Spleen (tissue), 11 donors: ENCODE results near the gene CDC42BPA. TPM values are rescaled to one million over a fixed set of nuclear protein-coding genes. Genes with fewer than 3 reads are reported as not detected.

Experiments
- DNase-seq: peaks from one replicate; pipeline ENCODE4 v3.0.0-alpha.2; 2020
- H3K27ac ChIP-seq, 8 donors: fragments of 200-600 bp; sonication (generic) in 7 of 8; 1 replicate in 4 of 8; 2 replicates in 4 of 8; pipeline versions ENCODE4 v1.5.0 to v1.8.0; 2016 to 2021; ENCODE audit warnings: inconsistent platforms in 4 of 8, mild to moderate bottlenecking in 4 of 8, moderate library complexity in 1 of 8
- H3K27me3 ChIP-seq, 7 donors: fragments of 200-600 bp; sonication (generic) in 6 of 7; replicated peaks in 1 of 7; 1 replicate in 4 of 7; 2 replicates in 3 of 7; pipeline versions ENCODE4 v1.5.0 to v1.8.0; 2016 to 2021; ENCODE audit warnings: inconsistent platforms in 3 of 7, mild to moderate bottlenecking in 1 of 7
- H3K36me3 ChIP-seq, 6 donors: fragments of 200-600 bp; sonication (generic) in 5 of 6; 1 replicate in 4 of 6; 2 replicates in 2 of 6; pipeline versions ENCODE4 v1.5.0 to v1.8.0; 2016 to 2021; ENCODE audit warnings: inconsistent platforms in 2 of 6
- H3K4me1 ChIP-seq, 6 donors: fragments of 200-600 bp; sonication (generic) in 5 of 6; 1 replicate in 3 of 6; 2 replicates in 3 of 6; pipeline versions ENCODE4 v1.5.0 to v1.8.0; 2016 to 2021; ENCODE audit warnings: inconsistent platforms in 3 of 6
- H3K4me3 ChIP-seq, 8 donors: fragments of 200-600 bp; sonication (generic) in 7 of 8; 1 replicate in 4 of 8; 2 replicates in 4 of 8; pipeline versions ENCODE4 v1.5.0 to v1.8.0; 2016 to 2021; ENCODE audit warnings: inconsistent platforms in 4 of 8, mild to moderate bottlenecking in 4 of 8, moderate library complexity in 2 of 8
- H3K9me3 ChIP-seq, 8 donors: fragments of 200-600 bp; sonication (generic) in 7 of 8; 1 replicate in 4 of 8; 2 replicates in 4 of 8; pipeline versions ENCODE4 v1.5.0 to v1.8.0; 2016 to 2021; ENCODE audit warnings: inconsistent platforms in 4 of 8
- POLR2A ChIP-seq, 3 donors: fragments of 450-650 bp; IDR thresholded peaks; one replicate each; pipeline ENCODE4 v1.5.1; 2017; ENCODE audit warnings: antibody characterized with exemption in 3 of 3, mild to moderate bottlenecking in 1 of 3
- POLR2AphosphoS5 ChIP-seq, 3 donors: sonication (generic); formaldehyde crosslinking; IDR thresholded peaks; one replicate each; pipeline ENCODE4 v1.5.1; 2017; ENCODE audit warnings: antibody characterized with exemption in 3 of 3
- WGBS, 5 donors: extraction: QIAGEN DNeasy Blood & Tissue Kit in 3 of 5; methylation state at CpG; one replicate each; pipeline versions ENCODE4 v1.1.5 to v1.1.7; 2013 to 2018; 5-methylcytosine and 5-hydroxymethylcytosine counted together
- intact Hi-C: fragments of 100-400 bp; cut with DNase I; formaldehyde crosslinking; loops from one replicate; pipeline ENCODE4 v1.15.0; 2023; ENCODE audit warnings: low total_unique reads
- polyA plus RNA-seq, 3 donors: library from polyadenylated mRNA; stranded (reverse); fragments of 200-250 nt; gene quantifications; one replicate each; pipeline ENCODE4 v1.2.1, GENCODE V29; 2013
- total RNA-seq, 7 donors: library from RNA; depleted of rRNA in 3 of 7; stranded (reverse); fragments of >200 nt in 3 of 7; fragmentation: NEBNext Ultra II Directional in 4 of 7; extraction: Animal tissue kit (Norgen Biotek cat#: 25700) in 4 of 7; gene quantifications; one replicate each; pipeline versions ENCODE4 v1.1.0 to v1.2.1, GENCODE V29; 2016 to 2021
- TF ChIP-seq, protein P1 (sequence below), 11 experiments: fragments of 200-600 bp in 7 of 11; fragments of 450-650 bp in 4 of 11; sonication (generic) in 4 of 11; IDR thresholded peaks in 8 of 11; conservative IDR thresholded peaks in 3 of 11; 1 replicate in 7 of 11; 2 replicates in 4 of 11; pipeline versions ENCODE4 v1.4.0 to v1.8.0; 2016 to 2021; ENCODE audit warnings: antibody characterized with exemption in 11 of 11, inconsistent platforms in 4 of 11, mild to moderate bottlenecking in 1 of 11
- donor health status: healthy with polysubstance abuse.
- donor health status: DM: no; HTN: no; CAD: no; lungs with moderate emphysema.
- donor health status: DM: no; HTN: no; CAD: no.
- donor health status: Bipolar disorder and iron deficiency.
- donor health status: healthy.
- donor health status: DM: no; HTN: no; CAD: no.
- donor health status: DM: yes; HTN: yes; CAD: no.

CDC42BPA gene
- total and polyA plus RNA-seq, 10 donors = 1.1 to 36.4 (median 27.6) TPM

DNA sequence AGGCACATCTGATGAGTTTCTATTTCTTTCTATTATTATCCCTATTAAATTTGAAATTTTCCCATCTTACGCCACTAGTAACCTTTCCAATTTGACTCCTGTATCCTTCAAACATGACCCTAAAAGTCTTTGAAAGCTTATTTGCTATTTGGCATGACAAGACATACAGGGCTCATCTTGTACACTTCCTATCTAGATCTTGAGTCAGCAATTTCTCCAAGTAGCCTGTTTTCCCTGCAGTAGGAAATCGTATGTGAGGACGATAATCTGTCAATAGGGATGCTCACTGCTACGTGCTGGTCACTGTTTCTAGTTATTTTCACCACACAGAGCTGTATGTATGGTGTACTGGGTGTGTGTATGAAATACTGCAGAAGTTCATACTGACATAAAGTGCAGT, 142.7 kb downstream of the CDC42BPA start:
- no peaks in the 10 kb centered on the region for H3K27me3 ChIP-seq
- H3K9me3 ChIP-seq = no peaks in the 10 kb centered on the region
- no peak overlapping the region for H3K27ac ChIP-seq
- intact Hi-C loops = no loop called here
- no peaks in the 10 kb centered on the region for H3K4me1 ChIP-seq
- DNase-seq = no peak
- H3K4me3 ChIP-seq = no peak overlapping the region
- TF ChIP-seq POLR2A (IDR thresholded peaks at IDR 0.05) = no peak
- no peak for TF ChIP-seq POLR2AphosphoS5 (IDR thresholded peaks at IDR 0.05)
- TF ChIP-seq, protein P1, sequence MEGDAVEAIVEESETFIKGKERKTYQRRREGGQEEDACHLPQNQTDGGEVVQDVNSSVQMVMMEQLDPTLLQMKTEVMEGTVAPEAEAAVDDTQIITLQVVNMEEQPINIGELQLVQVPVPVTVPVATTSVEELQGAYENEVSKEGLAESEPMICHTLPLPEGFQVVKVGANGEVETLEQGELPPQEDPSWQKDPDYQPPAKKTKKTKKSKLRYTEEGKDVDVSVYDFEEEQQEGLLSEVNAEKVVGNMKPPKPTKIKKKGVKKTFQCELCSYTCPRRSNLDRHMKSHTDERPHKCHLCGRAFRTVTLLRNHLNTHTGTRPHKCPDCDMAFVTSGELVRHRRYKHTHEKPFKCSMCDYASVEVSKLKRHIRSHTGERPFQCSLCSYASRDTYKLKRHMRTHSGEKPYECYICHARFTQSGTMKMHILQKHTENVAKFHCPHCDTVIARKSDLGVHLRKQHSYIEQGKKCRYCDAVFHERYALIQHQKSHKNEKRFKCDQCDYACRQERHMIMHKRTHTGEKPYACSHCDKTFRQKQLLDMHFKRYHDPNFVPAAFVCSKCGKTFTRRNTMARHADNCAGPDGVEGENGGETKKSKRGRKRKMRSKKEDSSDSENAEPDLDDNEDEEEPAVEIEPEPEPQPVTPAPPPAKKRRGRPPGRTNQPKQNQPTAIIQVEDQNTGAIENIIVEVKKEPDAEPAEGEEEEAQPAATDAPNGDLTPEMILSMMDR (IDR thresholded peaks at IDR 0.05 in 8 of 11, conservative IDR thresholded peaks at IDR 0.05 in 3 of 11) = no peak
- WGBS, 5 donors = 81 to 89% (median 88%) methylated on average over 4 of the region's 4 CpGs
- H3K36me3 ChIP-seq = no peaks in the 10 kb centered on the region

DNA sequence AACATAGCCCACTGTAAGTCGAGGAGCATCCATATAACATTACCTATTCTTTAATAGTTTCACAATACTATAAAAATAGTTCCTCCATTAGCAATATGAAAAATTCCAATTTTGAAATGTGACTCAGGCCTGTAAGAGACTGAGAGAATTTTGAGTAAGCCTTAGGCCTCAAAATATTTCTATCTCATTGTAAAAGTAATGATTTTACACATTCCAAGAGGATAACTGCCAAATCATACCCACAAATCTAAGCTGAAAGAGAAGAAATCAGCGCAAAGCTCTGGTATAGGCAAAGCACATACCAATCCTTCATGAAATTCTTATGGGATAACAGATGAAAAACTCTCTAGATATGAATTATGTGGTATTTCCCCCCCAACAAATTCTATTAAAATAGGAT, 144.1 kb downstream of the CDC42BPA start:
- Histone ChIP-seq H3K27me3 (no peaks in the 10 kb centered on the region), H3K27ac (no peak overlapping the region), H3K4me1 (no peaks in the 10 kb centered on the region), H3K36me3 (no peaks in the 10 kb centered on the region), H3K4me3 (no peak overlapping the region), H3K9me3 (no peaks in the 10 kb centered on the region)
- WGBS, 5 donors = 80 to 94% (median 92%) methylated on average over 2 of the region's 2 CpGs
- TF ChIP-seq POLR2AphosphoS5 (IDR thresholded peaks at IDR 0.05) = no peak
- TF ChIP-seq POLR2A (IDR thresholded peaks at IDR 0.05) = no peak
- TF ChIP-seq, protein P1 (IDR thresholded peaks at IDR 0.05 in 8 of 11, conservative IDR thresholded peaks at IDR 0.05 in 3 of 11) = no peak
- no peak for DNase-seq
- intact Hi-C loops = no loop called here

DNA sequence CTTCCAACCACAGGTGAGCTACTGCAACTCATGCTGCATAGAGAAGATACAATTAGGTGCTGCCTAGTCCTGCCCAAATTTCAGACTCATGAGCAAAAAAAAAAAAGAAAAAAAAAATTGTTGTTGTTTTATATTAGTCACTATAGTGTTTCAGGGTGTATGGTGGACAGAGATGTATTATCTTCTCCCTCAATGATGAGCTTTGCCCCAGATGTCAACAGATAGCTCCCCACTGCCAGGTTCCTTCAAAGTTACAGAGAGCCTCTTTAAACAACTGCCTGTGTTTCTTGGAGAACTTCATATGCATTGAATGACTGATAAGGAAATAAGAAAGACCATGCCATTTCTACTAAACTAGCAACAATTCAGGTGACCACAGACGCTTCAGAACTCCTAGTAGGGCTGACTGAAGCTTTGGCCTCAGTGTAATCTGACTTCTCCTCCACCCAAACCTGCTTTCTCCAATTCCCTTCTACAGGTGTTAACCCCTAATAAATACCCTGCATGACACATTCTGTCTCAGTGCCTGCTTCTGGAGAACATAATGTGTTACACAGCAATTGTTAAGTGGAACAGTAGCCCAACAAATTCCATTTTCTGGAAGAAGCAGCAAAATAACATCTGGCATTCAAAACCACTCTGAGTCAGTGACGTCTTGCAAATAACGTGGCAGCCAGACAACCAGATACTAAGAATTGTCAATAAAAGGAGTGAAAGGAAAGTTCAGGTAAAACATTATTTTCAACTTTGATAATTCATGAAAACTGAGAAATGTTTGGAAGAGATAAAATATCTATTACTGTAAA, 147.7 kb downstream of the CDC42BPA start:
- Histone ChIP-seq H3K4me3 (no peak overlapping the region), H3K27me3 (peaks cover 0 to 3% (median 0%) of the 10 kb centered on the region in 7 donors), H3K9me3 (no peaks in the 10 kb centered on the region), H3K36me3 (no peaks in the 10 kb centered on the region), H3K27ac (no peak overlapping the region), H3K4me1 (no peaks in the 10 kb centered on the region)
- DNase-seq = no peak
- intact Hi-C loops = no loop called here
- 61 to 89% (median 81%) methylated on average over 3 of the region's 3 CpGs for WGBS, 5 donors
- no peak for TF ChIP-seq POLR2A (IDR thresholded peaks at IDR 0.05)
- TF ChIP-seq, protein P1 (IDR thresholded peaks at IDR 0.05 in 8 of 11, conservative IDR thresholded peaks at IDR 0.05 in 3 of 11) = no peak
- TF ChIP-seq POLR2AphosphoS5 (IDR thresholded peaks at IDR 0.05) = no peak

DNA sequence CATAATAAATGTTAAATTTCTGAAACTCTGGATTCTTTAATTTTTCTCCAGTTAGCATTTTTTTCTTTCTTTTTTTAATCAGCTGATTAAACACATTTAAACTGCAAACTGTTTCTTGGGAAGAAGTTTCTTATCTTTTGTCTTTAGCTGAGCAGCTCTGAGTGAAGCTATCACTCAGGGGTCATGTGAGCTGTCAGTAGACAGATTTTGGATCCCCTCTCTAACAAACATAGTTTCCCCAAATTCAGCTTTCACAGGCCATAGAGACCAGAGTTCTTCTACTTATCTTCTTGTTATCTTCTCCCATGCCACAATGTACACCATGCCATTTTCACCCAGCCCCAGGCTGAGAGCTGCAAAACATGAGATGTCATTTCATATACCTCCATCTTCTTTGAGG, 148.9 kb downstream of the CDC42BPA start:
- peaks cover 0 to 6% (median 0%) of the 10 kb centered on the region in 7 donors for H3K27me3 ChIP-seq
- no peak overlapping the region for H3K27ac ChIP-seq
- H3K36me3 ChIP-seq = no peaks in the 10 kb centered on the region
- intact Hi-C loops = no loop called here
- no peaks in the 10 kb centered on the region for H3K4me1 ChIP-seq
- TF ChIP-seq, protein P1 (IDR thresholded peaks at IDR 0.05 in 8 of 11, conservative IDR thresholded peaks at IDR 0.05 in 3 of 11) = no peak
- TF ChIP-seq POLR2AphosphoS5 (IDR thresholded peaks at IDR 0.05) (no peak), POLR2A (IDR thresholded peaks at IDR 0.05) (no peak)
- H3K9me3 ChIP-seq = no peaks in the 10 kb centered on the region
- no peak for DNase-seq
- no peak overlapping the region for H3K4me3 ChIP-seq
